GM19455 (cell line): ENCODE results near the gene SPOCK1.

ENCODE experiments used
- ATAC-seq: cut with Tn5 transposase; IDR thresholded peaks from one replicate; pipeline ENCODE4 v1.9.1; 2021; ENCODE audit not compliant: unreplicated experiment

SPOCK1 gene

DNA sequence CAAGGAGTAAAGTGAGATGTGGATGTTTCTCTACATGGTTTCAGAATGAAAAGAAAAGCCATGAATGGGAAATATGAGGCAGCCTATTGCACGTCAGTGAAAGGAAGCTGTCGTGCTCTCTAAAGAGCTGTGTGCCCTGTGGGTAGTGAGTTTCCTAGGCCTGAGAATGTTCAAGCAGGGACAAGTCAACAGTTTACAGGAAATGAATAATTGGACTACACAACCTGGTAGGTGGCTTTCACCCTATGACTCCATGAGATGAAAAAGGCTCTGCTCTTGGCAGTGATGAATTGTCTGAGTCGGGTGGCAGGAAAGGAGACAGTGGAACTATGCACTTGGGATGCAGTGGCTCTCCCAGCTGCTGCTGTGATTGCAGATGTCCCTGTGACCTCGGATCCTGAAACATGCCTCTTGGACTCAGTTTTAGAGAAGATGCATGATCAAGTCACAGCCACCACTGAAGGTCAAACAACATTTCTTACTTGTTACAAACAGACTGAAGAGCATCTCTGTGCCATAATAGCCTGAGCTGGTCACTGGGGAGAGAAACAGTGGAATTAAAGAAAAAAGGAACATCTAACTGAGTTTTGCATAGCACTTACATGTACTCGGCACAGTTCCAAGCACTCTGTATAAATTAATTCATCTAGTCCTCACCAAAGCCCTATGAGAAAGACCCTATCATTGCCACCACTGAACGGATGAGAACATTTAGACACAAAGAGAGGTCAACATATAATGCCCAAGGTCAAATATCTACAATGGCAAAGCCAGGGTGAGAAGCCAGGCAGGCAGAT lies 293.7 kb downstream of the SPOCK1 start:
- ATAC-seq: no peak

DNA sequence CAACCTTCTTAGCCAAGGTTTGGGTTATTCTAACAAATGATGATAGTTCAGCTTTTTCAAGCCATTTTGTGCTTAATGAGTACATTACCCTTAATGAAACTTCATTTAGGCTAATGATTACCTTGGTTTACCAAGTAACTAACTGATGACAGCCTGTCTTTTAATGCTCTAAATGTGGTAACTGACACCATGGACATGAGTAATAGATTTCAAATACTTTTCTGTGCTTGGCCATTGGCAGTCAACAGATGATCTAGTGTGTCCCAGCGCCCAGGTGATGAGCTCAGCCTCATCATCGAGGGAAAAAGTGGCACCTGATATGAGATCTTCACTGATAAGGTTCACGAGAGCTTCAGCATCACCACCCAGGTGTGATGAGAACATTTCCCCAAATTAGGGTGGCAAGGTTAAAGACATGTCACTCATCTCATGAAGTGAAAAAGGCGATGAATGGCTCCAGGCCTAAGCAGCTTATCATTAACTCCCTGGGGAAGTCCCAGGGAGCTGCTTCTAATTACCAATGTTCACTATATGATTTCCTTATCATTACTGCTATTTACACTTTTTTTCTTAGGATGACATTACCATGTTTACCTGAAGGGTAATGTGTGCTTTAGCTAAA lies 296.0 kb downstream of the SPOCK1 start:
- ATAC-seq: no peak

DNA sequence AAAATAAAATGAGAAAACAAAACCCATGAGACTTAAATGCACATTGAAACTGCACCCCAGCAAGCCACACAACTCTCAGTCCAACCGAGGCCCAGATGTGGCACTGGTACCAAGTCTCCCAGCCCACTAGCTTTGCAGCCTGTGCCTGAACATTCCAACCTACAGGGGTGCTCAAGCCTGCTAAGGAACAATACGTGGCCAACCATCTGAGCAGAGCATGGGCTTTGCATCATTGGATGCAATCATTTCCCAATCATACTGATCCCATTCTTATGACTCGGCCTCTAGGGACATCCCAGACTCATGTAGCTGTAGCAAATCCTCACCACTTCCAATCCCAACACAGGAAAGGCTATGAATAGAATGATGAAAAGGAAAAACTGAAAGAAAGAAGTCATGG lies 297.2 kb downstream of the SPOCK1 start:
- ATAC-seq: no peak

DNA sequence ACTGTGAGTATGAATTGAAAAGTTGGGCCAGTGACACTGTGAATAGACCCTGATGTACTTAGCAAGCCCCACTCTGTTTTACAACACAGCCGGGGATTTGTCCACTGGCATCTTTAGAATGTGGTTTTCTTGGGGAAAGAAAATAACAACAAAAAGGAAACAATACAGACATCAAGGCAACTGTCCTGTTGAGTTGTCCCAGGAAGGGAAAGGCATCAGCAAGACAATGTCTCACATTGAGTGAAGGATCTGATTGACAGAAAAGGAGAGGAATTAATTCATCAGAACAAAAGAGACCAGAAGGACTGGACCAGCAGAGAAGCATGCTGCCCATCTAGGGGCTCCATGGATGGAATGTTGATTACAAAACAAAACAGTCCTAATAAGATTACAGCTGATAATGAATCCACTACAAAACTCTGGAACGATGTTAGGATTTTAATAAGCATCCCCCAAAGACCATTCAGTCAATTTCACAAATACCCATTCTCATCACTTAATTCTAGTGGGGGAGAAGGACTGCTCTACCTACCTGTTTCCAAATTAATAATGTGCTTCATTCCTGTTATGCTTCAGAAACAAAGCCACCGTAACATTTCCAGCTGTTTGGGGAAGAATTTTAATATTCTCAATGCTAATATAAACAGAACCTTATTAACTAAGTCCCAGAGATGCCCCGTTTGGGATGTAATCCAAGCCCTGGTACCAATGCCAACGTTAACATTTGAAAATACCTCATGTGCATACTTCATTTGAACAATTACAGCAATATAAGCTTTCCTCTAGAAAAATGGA lies 298.0 kb downstream of the SPOCK1 start:
- ATAC-seq: no peak

DNA sequence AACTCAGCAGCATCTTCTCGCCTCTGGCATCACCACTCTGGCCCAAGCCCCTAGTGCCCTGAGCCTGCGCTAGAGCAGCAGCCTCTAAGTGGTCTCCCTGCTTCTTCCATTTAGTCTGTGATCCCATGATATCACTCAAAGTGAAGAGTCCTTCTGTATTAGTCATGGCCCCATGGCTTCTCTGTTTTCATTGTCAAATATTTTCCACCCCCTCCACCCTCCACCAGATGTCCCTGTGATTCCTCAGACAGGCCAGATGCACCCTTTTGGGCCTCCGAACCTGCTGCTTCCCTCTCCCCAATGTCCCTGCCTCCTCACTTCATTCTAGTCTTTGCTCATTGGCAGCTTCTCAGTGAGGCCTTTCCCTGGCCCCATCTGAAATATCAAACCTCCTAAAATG lies 299.2 kb downstream of the SPOCK1 start:
- no peak for ATAC-seq

DNA sequence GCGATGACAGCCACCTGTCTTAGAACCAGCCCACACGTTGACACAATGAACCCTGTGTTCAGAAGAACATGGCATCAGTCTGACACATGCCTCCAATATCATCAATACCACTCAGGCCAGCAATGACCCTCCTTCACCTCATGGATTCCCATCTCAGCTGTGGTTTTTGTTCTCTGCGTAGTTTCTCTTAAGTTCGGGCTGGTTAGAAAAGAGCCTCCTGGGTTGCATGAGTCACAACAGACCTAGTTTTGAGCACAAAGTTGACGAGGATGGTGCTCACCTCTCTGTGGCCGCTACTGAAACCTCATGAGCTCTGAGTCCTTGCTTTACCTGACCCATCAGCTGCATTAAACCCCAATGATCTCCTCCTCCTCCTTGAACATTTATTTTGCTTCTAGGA lies 299.9 kb downstream of the SPOCK1 start:
- no peak for ATAC-seq

DNA sequence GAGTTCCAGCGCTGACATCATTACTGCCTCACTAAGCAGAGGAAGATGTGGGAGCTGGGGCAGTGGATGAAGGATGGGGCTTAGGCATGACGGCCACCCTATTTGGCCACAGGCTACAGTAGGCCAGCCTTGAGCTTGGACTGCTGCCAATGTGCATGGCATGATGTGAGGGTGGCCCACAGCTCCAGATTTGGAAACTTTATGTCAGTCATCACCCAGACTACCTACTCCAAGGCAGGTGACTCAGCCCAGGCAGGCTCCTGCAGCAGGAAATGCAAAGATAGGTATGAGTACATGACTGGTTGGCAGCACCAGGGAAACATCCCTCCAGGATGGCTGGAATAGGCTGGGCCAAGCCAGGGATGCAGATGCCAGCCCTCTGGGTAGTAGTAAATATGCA lies 303.6 kb downstream of the SPOCK1 start:
- no peak for ATAC-seq

DNA sequence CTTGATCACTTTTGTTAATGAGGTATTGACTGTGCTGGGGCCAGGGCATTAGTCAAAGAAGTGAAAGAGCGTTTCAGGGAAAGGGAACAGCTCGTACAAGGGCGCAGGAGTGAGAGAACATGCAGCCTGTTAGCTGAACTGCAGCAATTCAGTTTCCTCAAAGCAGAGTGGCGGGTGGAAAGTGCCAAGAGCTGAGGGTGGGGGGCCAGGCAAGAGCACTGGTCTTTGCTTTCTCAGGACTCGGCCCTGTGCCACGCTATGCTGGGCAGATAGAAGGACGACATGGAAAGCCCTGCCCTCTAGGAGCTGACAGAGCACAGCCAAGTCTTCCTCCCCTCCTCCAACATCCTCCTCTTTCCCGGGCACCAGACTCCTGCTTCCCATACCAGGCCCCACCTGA lies 304.8 kb downstream of the SPOCK1 start:
- ATAC-seq: no peak

DNA sequence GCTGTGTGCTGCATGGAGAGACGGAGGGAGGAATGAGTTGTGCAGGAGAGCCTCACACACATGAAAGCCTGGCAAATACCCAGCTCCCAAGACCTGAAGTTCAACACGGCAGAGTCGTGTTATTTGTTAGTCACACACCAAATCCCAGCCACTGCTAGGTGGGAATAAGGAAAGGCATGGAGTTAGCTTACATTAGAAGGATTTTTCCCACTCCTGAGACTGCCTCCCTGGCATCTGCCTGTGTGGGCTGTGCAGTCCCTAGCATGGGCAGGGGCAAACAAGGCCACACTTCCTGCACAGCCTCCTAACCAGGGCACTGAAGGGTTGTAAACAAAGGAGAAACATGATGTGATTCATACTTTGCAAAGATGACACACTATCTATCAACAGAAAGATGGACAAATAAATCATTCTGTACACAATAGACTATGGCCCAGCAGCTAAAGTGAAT lies 306.8 kb downstream of the SPOCK1 start:
- ATAC-seq: no peak

DNA sequence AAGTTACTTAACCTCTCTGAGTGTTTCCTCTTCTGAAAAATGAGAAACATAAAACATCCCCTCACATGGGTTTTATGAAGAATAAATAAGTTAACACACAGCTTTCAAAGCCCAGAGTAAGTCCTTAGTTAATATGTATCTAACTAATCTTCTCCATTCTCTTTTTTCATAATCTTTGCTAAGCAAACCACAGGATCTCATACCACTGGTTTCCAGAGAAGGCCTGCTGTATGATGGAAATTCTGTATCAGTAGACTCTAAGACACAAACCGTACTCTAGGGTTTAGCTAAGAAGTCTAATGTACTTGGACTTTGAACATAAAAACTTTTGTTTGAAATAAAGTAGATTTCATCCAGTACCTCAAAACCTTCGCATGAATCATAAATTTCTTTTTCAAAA lies 307.9 kb downstream of the SPOCK1 start:
- no peak for ATAC-seq

DNA sequence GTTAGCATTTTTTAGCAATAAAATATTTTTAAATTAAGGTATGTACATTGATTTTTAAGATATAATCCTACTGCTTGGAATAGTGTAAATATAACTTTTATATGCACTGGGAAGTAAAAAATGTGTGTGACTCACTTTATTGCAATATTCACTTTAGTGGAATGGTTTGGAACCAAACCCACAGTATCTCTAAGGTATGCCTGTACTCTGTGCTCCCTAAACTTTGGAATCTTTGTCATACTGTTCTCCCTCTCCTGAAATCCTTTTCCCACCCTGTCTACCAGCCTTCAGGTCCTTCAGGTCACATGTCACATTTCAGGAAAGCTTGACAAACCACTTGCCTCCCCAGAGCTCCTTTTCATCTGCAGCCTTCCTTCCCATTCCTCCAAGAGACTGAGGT lies 308.7 kb downstream of the SPOCK1 start:
- ATAC-seq: no peak

DNA sequence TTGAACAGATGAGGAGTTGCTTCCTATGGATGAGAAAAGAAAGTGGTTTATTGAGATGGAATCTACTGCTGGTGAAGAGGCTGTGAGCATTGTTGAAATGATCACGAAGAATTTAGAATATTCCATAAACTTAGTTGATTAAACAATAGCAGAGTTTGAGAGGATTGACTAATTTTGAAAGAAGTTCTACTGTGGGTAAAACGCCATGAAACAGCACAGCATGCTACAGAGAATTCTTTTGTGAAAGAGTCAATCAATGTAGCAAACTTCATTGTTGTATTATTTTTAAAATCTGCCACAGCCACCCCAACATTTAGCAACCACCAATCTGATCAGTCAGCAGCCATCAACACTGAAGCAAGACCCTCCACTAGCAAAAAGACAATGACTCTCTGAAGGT lies 309.1 kb downstream of the SPOCK1 start:
- no peak for ATAC-seq

DNA sequence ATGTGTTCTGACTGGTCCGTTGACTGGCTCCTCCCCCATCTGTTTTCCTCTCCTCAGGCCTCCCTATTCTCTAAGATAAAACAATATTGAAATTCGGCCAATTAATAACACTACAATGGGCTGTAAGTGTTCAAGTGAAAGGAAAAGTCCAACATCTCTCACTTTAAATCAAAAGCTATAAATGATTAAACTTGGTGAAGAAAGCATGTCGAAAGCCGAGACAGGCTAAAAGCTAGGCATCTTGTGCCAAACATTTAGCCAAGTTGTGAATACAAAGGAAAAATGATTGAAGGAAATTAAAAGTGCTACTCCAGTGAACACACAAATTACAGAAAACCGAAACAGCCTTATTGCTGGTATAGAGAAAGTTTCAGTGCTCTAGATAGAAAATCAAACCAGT lies 310.6 kb downstream of the SPOCK1 start:
- ATAC-seq: no peak

DNA sequence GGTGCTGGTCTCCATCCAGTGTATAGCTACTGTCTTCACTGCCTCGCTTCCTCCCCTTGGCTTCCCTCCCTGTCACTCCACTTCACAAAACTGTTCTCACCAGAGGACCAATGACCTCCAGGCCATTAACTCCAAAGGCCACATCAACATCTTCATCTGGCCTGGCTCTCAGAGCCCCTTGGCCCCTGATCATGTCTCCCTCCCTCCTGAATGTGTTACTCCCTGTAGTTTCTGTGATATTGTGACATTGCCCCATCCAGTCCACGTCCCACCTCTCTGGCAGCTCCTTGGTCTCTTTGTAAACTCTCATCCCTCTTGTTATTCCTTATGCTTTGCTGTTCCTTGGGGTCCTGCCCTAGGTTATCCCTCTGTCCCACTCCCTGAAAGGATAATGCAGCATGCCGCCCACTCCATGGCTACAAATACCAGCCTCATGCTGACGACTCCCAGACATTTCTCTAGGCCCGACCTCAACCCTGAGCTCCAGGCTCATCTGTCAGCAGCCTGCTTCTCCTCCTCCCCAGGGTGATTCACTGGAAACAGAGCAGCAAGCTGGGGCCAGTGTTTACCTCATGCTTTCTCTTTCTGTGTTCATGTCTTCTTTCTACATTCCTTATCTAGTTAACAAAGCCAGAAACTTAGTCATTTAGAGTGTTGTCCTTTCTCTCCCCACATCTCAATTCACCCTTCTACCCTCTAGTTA lies 312.2 kb downstream of the SPOCK1 start:
- ATAC-seq: no peak

DNA sequence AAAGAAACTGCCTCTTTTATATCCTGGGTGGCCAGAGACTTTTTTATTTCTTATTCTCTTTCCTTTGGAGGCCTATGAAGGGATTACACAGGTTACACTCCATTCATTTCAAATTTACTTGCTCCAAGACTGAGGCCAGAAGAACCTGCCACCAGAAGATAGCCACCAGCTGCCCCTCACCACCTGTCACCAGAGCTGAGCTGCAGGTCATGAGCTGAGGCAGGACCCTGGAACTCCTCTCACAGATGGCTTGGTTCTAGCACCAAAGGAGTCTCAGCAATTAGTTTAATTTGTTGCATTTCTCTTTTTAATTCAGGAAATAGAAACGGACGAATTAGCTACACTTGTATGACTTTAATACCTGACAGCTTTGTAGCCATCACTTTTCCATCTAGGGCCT lies 313.9 kb downstream of the SPOCK1 start:
- no peak for ATAC-seq

DNA sequence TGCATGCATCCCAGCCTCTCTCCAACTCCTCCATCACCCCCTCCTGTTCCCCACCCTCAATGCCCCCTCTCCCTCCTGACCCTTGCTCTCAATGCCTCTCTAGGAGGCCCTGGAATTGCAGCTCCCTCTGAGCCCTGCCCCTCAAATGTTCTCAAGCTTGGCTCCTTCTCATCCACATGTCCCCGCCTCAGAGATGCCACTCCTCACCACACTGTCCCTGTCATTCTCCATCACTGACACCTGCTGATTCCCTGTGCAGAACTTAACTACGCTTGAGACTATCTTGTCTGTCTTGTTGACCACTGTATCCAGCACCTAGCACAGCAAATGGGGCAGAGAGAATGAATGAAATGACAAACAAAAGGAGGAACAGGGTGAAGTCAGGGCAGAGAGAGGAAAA lies 314.4 kb downstream of the SPOCK1 start:
- ATAC-seq: no peak

DNA sequence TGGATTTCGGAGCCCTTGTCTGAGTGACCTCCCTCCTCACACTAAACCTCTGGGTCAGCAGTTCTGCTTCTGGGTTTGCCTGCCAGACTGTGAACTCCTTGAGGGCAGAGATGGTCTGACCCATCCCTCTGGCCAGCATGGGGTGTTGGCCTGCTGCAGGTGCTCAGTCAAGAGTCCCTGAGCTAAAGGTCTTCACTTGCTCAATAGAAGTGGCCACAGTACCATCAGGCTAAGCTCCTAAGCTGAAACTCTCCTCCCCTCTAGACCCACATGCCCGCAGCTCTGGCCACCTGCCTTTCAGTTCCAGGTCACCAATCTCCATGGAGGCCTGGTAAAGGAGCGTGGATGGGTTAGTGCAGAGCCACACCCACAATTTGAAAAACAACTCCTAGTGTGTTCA lies 316.6 kb downstream of the SPOCK1 start:
- ATAC-seq: no peak

DNA sequence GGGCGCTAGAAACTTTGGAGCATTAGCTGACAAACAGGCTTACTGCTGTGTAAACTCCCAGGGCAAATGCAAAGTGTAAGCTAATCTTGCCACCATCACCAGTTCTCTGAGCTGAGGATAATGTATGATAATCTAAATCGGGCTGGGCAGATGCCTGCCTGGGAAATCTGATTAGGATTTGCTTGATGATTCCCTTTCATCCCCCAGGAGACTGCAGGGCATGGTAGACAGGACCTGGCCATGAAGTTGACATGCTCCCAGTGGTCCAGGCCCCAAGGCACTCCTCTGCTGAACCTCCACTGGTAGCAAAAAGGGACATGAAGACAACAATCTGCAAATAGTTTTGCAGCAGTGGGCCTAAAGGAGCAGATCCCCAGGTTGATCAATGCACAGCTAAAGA lies 317.5 kb downstream of the SPOCK1 start:
- ATAC-seq: no peak

DNA sequence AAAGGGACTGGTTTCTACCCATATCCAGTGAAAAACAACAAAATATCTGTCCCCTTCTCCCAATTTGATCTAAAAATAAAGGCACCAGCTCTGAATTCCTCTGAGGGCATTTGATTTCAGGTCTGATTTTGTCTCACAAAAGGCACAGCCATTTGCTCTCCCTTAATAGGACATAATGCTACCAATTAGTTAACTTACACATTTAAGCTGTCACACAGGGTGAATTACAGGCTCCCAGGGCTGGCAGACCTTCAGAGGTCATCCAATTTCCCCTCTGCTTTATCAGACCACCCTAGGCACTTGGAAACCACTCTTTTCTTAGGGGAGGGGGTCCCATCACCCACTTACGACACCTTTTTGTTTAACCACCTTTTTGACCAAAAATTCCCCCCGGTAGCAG lies 319.9 kb downstream of the SPOCK1 start:
- no peak for ATAC-seq

DNA sequence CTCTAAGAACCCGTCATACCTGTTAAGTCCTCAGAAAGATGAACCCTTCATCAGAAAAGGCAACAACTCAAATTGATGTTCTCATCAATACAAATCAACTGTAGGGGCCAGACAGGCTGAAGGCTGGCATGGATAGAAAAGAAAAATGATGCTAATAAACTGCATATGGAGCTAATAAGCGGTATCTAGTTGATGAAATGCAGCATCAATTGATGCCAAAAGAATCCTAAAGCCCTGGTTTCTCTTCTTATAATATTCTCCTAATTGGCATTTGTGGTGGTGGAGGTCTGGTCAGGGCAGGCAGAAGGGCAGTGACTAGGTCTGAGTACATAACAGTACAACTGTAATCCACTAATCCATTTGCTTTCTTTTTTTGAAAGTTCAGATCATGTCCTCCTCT lies 322.5 kb downstream of the SPOCK1 start:
- ATAC-seq: no peak

DNA sequence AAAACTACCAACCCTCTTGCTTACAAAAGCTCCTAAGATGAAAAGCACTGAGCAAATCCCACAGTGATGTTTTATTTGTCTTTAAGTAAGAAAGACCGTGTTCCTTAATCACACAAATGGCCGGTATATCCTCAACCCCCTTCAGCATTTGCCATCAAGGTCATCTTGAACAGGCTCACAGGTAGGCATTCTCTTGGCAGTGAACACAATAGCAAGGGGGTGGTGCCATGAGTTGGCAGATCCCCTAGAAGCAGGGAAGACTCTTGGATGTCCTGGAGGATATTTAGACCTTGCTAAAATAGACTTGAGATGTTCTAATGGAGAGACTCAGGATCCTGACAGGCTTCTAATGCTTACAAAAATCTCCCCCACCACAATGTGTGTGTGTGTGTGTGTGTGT lies 323.0 kb downstream of the SPOCK1 start:
- no peak for ATAC-seq
